ENCODE results near the gene TUBD1. TPM values are rescaled to one million over a fixed set of nuclear protein-coding genes. Genes with fewer than 3 reads are reported as not detected.
"Not testable (repeated sequence)": the region's sequence is repeated elsewhere in the genome, so short reads cannot be mapped to it uniquely, and the experiment has no call there.

TUBD1 gene
- total and polyA plus RNA-seq, 7 experiments from 2014 or later, result 8.2 to 42.1 (median 25.5) TPM

DNA sequence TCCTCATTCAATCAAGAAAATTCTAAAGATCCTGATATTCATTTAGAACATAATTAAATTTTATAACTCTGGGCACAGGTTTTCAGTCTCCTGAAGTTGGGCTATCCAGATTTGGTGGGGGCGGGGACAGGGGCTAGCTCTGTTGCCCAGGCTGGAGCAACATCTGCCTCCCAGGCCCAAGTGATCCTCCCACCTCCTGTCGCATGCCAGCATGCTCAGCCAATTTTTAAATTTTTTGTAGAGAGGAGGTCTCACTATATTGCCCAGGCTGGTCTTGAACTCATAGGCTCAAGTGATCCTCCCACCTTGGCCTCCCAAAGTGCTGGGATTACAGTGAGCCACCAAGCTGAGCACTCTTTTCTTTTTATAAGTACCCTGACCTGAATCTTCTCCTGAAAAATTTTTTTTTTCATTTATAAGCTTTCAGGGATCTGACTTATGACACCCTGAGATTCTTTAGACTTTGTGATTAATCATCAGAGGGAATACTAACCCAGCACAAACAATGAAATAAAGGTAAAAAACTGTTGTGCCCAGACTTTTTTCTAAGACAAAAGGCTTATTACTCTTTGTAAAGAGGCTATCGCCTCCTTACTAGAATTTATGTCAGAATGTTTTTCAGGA lies 62.6 kb downstream of the TUBD1 start:
- Histone ChIP-seq H3K36me3 (ENCODE audit: control insufficient read depth in 2 of 3, insufficient read depth in 3 of 3, low read length in 3 of 3) (no peaks in the 10 kb centered on the region), H3K9me3 (ENCODE audit: control insufficient read depth in 2 of 3, low read length in 3 of 3) (no peaks in the 10 kb centered on the region), H3K4me3 (ENCODE audit: low read length) (no peak overlapping the region), H3K27ac (ENCODE audit: low read depth, low read length) (peak overlapping the region; percentile 50), H3K4me1 (ENCODE audit: control insufficient read depth in 2 of 2, insufficient read depth in 2 of 2, low read length in 2 of 2) (peaks cover 14 to 46% of the 10 kb centered on the region in 2 donors), H3K27me3 (ENCODE audit: control insufficient read depth in 2 of 2, insufficient read depth in 2 of 2, low read length in 2 of 2) (no peaks in the 10 kb centered on the region)
- H3K9me3 Mint-ChIP-seq, result no peaks in the 10 kb centered on the region
- POLR2A ChIA-PET, result interaction anchor here (1.9 kb wide), 1 partner anchor 8 kb away, joined by 5 read pairs; no protein-coding TSS in a partner anchor
- peaks cover 0 to 19% (median 13%) of the 10 kb centered on the region in 5 donors for H3K36me3 Mint-ChIP-seq
- peaks cover 19 to 81% (median 43%) of the 10 kb centered on the region in 7 donors for H3K4me1 Mint-ChIP-seq
- DNase-seq, result no peak
- CTCF ChIA-PET, result no interaction called here
- ATAC-seq, result no peak
- peak overlapping the region in 1 of 10 donors; percentile 86 for H3K4me3 Mint-ChIP-seq
- H3K27ac Mint-ChIP-seq, result peak overlapping the region; percentile 10 to 97 (median 57)
- H3K27me3 Mint-ChIP-seq, result no peaks in the 10 kb centered on the region
- intact Hi-C loops (cut with micrococcal nuclease), result no loop called here

DNA sequence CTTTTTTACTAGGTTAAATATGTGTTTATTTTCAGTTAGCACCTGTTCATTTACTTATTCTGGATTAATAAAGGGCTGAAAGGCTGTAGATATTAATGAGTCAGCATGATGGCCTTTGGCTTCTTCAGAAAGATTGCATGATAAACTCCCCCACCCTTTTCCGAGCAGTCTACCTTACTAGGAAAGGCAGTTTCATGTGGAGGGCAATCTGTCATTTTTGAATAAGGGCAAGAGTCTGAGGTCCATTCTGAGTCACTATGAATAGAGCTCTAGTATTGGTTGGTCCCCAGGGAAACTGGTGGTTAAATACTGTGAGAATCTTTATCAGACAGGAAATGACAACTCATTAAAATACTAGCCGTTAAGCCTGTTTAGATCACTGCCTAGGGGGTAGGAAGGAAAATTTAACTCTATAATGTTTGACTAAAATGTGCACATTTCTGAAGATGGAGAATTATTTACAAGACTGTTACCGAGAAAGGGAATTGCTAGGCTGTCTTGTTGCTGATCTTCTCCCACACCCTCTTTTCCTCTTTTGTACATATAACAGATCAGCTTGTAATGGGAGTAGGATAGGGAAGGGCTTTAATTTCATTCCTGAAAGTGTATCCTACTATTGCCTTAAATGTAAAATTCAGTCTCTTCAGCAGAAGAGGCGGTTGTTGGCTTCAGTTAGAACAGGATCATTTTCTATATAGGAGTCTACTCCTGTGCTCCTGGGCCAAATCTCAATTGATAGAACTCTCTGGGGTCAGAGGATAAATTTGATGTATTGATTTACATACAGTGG lies 63.3 kb downstream of the TUBD1 start:
- Histone ChIP-seq H3K36me3 (ENCODE audit: control insufficient read depth in 2 of 3, insufficient read depth in 3 of 3, low read length in 3 of 3) (no peaks in the 10 kb centered on the region), H3K27ac (ENCODE audit: low read depth, low read length) (peak overlapping the region; percentile 50), H3K4me3 (ENCODE audit: low read length) (no peak overlapping the region), H3K27me3 (ENCODE audit: control insufficient read depth in 2 of 2, insufficient read depth in 2 of 2, low read length in 2 of 2) (no peaks in the 10 kb centered on the region), H3K4me1 (ENCODE audit: control insufficient read depth in 2 of 2, insufficient read depth in 2 of 2, low read length in 2 of 2) (peaks cover 14 to 46% of the 10 kb centered on the region in 2 donors), H3K9me3 (ENCODE audit: control insufficient read depth in 2 of 3, low read length in 3 of 3) (no peaks in the 10 kb centered on the region)
- Mint-ChIP-seq H3K27ac (peak overlapping the region; percentile 49 to 97 (median 69)), H3K4me1 (peaks cover 19 to 81% (median 43%) of the 10 kb centered on the region in 7 donors), H3K27me3 (no peaks in the 10 kb centered on the region), H3K36me3 (peaks cover 0 to 19% (median 12%) of the 10 kb centered on the region in 5 donors), H3K9me3 (no peaks in the 10 kb centered on the region), H3K4me3 (peak overlapping the region in 2 of 10 donors; percentile 61 to 86)
- CTCF ChIA-PET, result no interaction called here
- DNase-seq (peak in 1 of 9 donors; percentile 51), ATAC-seq (peak; percentile 89)
- intact Hi-C loops (cut with micrococcal nuclease), result loop anchor here (1.0 to 2.0 kb wide), 3 partner anchors 8 to 43 kb away; no protein-coding TSS in a partner anchor
- POLR2A ChIA-PET, result interaction anchor here (0.7 to 1.9 kb wide), 3 partner anchors 9 to 75 kb away, joined by 3 to 5 read pairs (median 4); no protein-coding TSS in a partner anchor

DNA sequence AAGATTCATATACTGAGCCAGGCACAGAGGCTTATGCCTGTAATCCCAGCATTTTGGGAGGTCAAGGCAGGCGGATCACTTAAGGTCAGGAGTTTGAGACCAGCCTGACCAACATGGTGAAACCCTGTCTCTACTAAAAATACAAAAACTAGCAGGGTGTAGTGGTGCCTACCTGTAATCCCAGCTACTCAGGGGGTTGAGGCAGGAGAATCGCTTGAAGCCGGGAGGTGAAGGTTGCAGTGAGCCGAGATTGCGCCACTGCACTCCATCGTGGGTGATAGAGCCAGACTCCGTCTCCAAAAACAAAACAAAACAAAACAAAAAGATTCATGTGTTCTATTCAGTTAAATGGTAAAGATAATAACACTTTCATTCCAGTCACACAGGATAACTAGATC lies 63.9 kb downstream of the TUBD1 start:
- ATAC-seq, result peak; percentile 29
- not testable (repeated sequence) for H3K9me3 Mint-ChIP-seq; H3K27me3 ChIP-seq (ENCODE audit: control insufficient read depth in 2 of 2, insufficient read depth in 2 of 2, low read length in 2 of 2); H3K9me3 ChIP-seq (ENCODE audit: control insufficient read depth in 2 of 3, low read length in 3 of 3); H3K4me3 ChIP-seq (ENCODE audit: low read length); H3K27me3 Mint-ChIP-seq; H3K36me3 ChIP-seq (ENCODE audit: control insufficient read depth in 2 of 3, insufficient read depth in 3 of 3, low read length in 3 of 3); DNase-seq
- ChIA-PET POLR2A (interaction anchor here (1.3 to 1.9 kb wide), 2 partner anchors 9 to 12 kb away, joined by 4 to 5 read pairs; no protein-coding TSS in a partner anchor), CTCF (interaction anchor here (1.6 kb wide), 1 partner anchor 75 kb away, joined by 11 read pairs; no protein-coding TSS in a partner anchor)
- Histone ChIP-seq H3K27ac (ENCODE audit: low read depth, low read length) (peak overlapping the region; percentile 15), H3K4me1 (ENCODE audit: control insufficient read depth in 2 of 2, insufficient read depth in 2 of 2, low read length in 2 of 2) (peaks cover 14 to 46% of the 10 kb centered on the region in 2 donors)
- H3K27ac Mint-ChIP-seq, result peak overlapping the region; percentile 52 to 97 (median 72)
- H3K36me3 Mint-ChIP-seq, result peaks cover 0 to 19% (median 12%) of the 10 kb centered on the region in 5 donors
- H3K4me1 Mint-ChIP-seq, result peaks cover 19 to 79% (median 43%) of the 10 kb centered on the region in 7 donors
- peak overlapping the region in 3 of 10 donors; percentile 9 to 86 (median 61) for H3K4me3 Mint-ChIP-seq
- intact Hi-C loops (cut with micrococcal nuclease), result loop anchor here (1.0 to 2.0 kb wide), 3 partner anchors 8 to 43 kb away; no protein-coding TSS in a partner anchor

DNA sequence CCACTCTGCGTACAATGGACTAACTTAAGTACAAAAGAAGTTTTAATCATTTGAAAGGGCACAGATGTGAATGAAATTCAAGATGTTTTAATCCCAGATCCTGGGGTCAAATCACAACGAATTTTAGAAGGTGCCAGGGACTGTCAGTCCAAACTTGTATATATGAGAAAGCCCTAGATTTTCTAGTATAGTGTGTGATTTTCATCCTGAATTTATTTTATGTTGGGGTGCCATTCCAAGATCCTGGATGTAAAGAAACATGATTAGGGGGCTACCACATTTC lies 64.3 kb downstream of the TUBD1 start:
- H3K9me3 Mint-ChIP-seq, result no peaks in the 10 kb centered on the region
- ATAC-seq (no peak), DNase-seq (no peak)
- peak overlapping the region in 3 of 10 donors; percentile 41 to 86 (median 41) for H3K4me3 Mint-ChIP-seq
- peaks cover 19 to 75% (median 43%) of the 10 kb centered on the region in 7 donors for H3K4me1 Mint-ChIP-seq
- H3K4me1 ChIP-seq (ENCODE audit: control insufficient read depth in 2 of 2, insufficient read depth in 2 of 2, low read length in 2 of 2), result peaks cover 14 to 46% of the 10 kb centered on the region in 2 donors
- H3K27me3 Mint-ChIP-seq, result no peaks in the 10 kb centered on the region
- no peaks in the 10 kb centered on the region for H3K36me3 ChIP-seq (ENCODE audit: control insufficient read depth in 2 of 3, insufficient read depth in 3 of 3, low read length in 3 of 3)
- no peak overlapping the region for H3K27ac ChIP-seq (ENCODE audit: low read depth, low read length)
- H3K9me3 ChIP-seq (ENCODE audit: control insufficient read depth in 2 of 3, low read length in 3 of 3), result no peaks in the 10 kb centered on the region
- CTCF ChIA-PET, result interaction anchor here (0.7 to 1.6 kb wide), 2 partner anchors 74 to 90 kb away, joined by 8 to 11 read pairs; no protein-coding TSS in a partner anchor
- peak overlapping the region in 8 of 9 donors; percentile 57 to 97 (median 74) for H3K27ac Mint-ChIP-seq
- H3K36me3 Mint-ChIP-seq, result peaks cover 0 to 15% (median 10%) of the 10 kb centered on the region in 5 donors
- POLR2A ChIA-PET, result interaction anchor here (1.3 to 1.9 kb wide), 2 partner anchors 10 to 12 kb away, joined by 4 to 5 read pairs; no protein-coding TSS in a partner anchor
- intact Hi-C loops (cut with micrococcal nuclease), result loop anchor here in 1 of 2 donors (2.0 kb wide), 1 partner anchor 42 kb away; no protein-coding TSS in a partner anchor
- no peak overlapping the region for H3K4me3 ChIP-seq (ENCODE audit: low read length)
- no peaks in the 10 kb centered on the region for H3K27me3 ChIP-seq (ENCODE audit: control insufficient read depth in 2 of 2, insufficient read depth in 2 of 2, low read length in 2 of 2)

DNA sequence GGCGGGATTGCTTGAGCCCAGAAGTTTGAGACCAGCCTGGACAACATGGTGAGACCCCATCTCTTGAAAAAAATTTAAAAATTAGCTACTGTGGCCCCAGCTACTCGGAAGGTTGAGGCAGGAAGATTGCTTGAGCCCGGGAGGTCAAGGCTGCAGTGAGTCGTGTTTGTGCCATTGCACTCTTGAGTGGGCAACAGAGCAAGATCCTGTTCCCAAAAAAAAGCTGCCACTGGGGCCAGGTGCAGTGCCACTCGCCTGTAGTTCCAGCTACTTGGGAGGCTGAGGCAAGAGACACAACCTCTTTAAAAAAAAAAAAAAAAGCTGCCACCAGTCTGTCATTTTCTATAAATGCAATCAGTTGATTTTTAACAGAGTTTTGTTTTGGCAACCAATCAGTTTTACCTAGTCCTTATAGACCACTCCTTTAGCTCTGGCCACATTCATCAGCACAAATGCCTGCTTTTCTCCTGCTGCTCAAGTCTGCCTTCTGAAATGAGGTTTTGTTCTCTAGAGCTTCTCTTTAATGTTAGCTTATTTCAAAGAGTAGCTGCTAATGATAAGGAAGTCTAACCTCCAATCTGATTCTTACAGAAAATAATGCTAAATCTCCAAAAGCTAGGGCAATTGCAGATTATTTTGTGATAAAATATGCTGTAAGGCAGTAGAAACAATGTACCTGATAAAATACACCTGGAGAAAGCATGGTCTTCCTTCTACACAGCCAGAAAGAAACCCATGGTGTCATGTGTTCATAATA lies 64.8 kb downstream of the TUBD1 start:
- H3K4me3 Mint-ChIP-seq, result peak overlapping the region in 6 of 10 donors; percentile 5 to 86 (median 34)
- ChIA-PET POLR2A (interaction anchor here (0.7 to 1.3 kb wide), 2 partner anchors 13 to 37 kb away, joined by 3 to 4 read pairs; no protein-coding TSS in a partner anchor), CTCF (interaction anchor here (0.7 to 1.6 kb wide), 2 partner anchors 74 to 91 kb away, joined by 8 to 11 read pairs; no protein-coding TSS in a partner anchor)
- intact Hi-C loops (cut with micrococcal nuclease), result loop anchor here in 1 of 2 donors (2.0 kb wide), 2 partner anchors 17 to 41 kb away; no protein-coding TSS in a partner anchor
- no peaks in the 10 kb centered on the region for H3K27me3 ChIP-seq (ENCODE audit: control insufficient read depth in 2 of 2, insufficient read depth in 2 of 2, low read length in 2 of 2)
- peaks cover 0 to 1% (median 0%) of the 10 kb centered on the region in 3 experiments for H3K36me3 ChIP-seq (ENCODE audit: control insufficient read depth in 2 of 3, insufficient read depth in 3 of 3, low read length in 3 of 3)
- H3K4me1 Mint-ChIP-seq, result peaks cover 19 to 71% (median 41%) of the 10 kb centered on the region in 7 donors
- no peak for DNase-seq
- peaks cover 0 to 15% (median 10%) of the 10 kb centered on the region in 5 donors for H3K36me3 Mint-ChIP-seq
- H3K4me1 ChIP-seq (ENCODE audit: control insufficient read depth in 2 of 2, insufficient read depth in 2 of 2, low read length in 2 of 2), result peaks cover 14 to 46% of the 10 kb centered on the region in 2 donors
- H3K27me3 Mint-ChIP-seq, result no peaks in the 10 kb centered on the region
- H3K9me3 ChIP-seq (ENCODE audit: control insufficient read depth in 2 of 3, low read length in 3 of 3), result no peaks in the 10 kb centered on the region
- H3K4me3 ChIP-seq (ENCODE audit: low read length), result no peak overlapping the region
- no peaks in the 10 kb centered on the region for H3K9me3 Mint-ChIP-seq
- H3K27ac ChIP-seq (ENCODE audit: low read depth, low read length), result peak overlapping the region; percentile 0
- H3K27ac Mint-ChIP-seq, result peak overlapping the region in 8 of 9 donors; percentile 57 to 97 (median 74)
- no peak for ATAC-seq

All from naive thymus-derived CD4-positive, alpha-beta T cell (primary cell).